ENCODE results near the gene MOXD1.

The MOXD1 gene

GRCh38 chr6:132400883-132401617, at the start of gene MOXD1:
TSS of gene MOXD1 (minus strand) at chr6:132401475. CDS start at chr6:132401426, 49 bp downstream.
- peak; percentile 37 to 44 for DNase-seq

- no peak for DNase-seq
These were observed 45.6 kb upstream of the MOXD1 start for GRCh38 chr6:132446855-132447241.

- no peak for DNase-seq
These were observed 45.0 kb upstream of the MOXD1 start for GRCh38 chr6:132446141-132446854.

- no peak for DNase-seq
These were observed 44.1 kb upstream of the MOXD1 start for GRCh38 chr6:132445201-132445951.

GRCh38 chr6:132443206-132443605, 41.9 kb upstream of the MOXD1 start:
- no peak for DNase-seq

GRCh38 chr6:132430110-132430509, 28.8 kb upstream of the MOXD1 start:
- no peak for DNase-seq

GRCh38 chr6:132425176-132425575, 23.9 kb upstream of the MOXD1 start:
- DNase-seq, result no peak

- no peak for DNase-seq
These were observed 22.6 kb upstream of the MOXD1 start for GRCh38 chr6:132423839-132424238.

GRCh38 chr6:132418235-132418965, 17.1 kb upstream of the MOXD1 start:
- no peak for DNase-seq

- DNase-seq, result no peak
These were observed 13.5 kb upstream of the MOXD1 start for GRCh38 chr6:132414761-132415160.

GRCh38 chr6:132414322-132414721, 13.0 kb upstream of the MOXD1 start:
- no peak for DNase-seq

- no peak for DNase-seq
These were observed 12.2 kb upstream of the MOXD1 start for GRCh38 chr6:132413499-132413802.

GRCh38 chr6:132412656-132413498, 11.6 kb upstream of the MOXD1 start:
- DNase-seq, result no peak

- DNase-seq, result no peak
These were observed 10.0 kb upstream of the MOXD1 start for GRCh38 chr6:132411296-132411695.

GRCh38 chr6:132410830-132411229, 9.6 kb upstream of the MOXD1 start:
- DNase-seq, result no peak

GRCh38 chr6:132405143-132405915, 4.1 kb upstream of the MOXD1 start:
- no peak for DNase-seq

- no peak for DNase-seq
These were observed 3.5 kb upstream of the MOXD1 start for GRCh38 chr6:132404736-132405135.

GRCh38 chr6:132404330-132404729, 3.1 kb upstream of the MOXD1 start:
- DNase-seq, result no peak

GRCh38 chr6:132401618-132402285, 477 bp upstream of the MOXD1 start:
- no peak for DNase-seq

GRCh38 chr6:132400555-132400882, 756 bp downstream of the MOXD1 start:
- peak in 1 of 2 experiments; percentile 1 for DNase-seq

All from NCI-H1930 (cell line).